Renal cortex interstitium (tissue), 11 donors: ENCODE data around the gene CA9. TPM values are rescaled to one million over a fixed set of nuclear protein-coding genes. Genes with fewer than 3 reads are reported as not detected.

Experiments used
- DNase-seq, 11 donors: peaks; one replicate each; pipeline ENCODE4 v3.0.0-alpha.2; 2013; ENCODE audit warnings: low read depth in 9 of 11, low spot score in 4 of 11; ENCODE audit errors: extremely low read depth in 1 of 11
- polyA plus RNA-seq, 3 donors: library from polyadenylated mRNA; unstranded; fragments of 120-200 nt; gene quantifications; one replicate each; pipeline ENCODE4 v1.2.1, GENCODE V29; 2013; ENCODE audit not compliant: insufficient read length in 3 of 3

Gene CA9
- polyA plus RNA-seq, 3 donors = 0.85 to 1.1 (median 0.93) TPM

DNA sequence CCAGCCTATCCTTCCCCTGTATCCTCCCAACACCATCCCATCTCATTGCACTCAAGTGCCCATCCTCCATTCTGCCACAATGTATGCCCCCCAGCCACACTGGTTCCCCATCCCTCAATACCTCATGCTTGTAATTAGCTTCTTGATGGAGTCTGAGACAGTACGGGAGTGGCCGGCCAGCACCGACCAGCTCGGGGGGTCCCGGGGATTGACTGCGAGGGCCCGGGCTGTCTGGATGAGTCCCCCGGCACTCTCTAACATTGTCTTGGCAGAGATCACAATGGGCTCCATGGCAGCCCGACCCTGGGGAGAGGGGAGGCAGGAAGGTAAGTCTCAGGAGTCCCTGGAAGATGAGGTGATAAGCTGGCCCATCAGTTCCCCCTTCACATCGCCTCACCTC, 33.2 kb downstream of the CA9 start:
- no peak for DNase-seq

DNA sequence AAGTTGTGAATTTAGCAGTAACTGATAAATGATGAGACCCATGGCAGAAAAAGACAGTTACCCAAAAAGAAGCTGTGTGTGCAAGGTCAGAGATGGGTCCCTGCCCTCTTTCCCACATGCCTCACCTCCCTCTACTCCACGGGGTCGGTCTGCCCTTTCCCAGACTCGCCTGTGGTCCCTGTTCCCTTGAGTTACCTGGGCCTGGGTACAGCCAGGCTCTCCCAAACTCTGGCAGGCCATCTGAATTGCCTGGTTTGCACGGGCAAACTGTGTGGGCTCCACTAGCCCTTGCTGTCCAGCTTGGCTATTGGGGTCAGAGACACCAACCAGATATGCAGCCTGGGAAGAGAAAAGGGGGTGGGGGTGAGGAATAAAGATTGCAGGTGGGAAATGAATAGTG, 34.4 kb downstream of the CA9 start:
- no peak for DNase-seq

DNA sequence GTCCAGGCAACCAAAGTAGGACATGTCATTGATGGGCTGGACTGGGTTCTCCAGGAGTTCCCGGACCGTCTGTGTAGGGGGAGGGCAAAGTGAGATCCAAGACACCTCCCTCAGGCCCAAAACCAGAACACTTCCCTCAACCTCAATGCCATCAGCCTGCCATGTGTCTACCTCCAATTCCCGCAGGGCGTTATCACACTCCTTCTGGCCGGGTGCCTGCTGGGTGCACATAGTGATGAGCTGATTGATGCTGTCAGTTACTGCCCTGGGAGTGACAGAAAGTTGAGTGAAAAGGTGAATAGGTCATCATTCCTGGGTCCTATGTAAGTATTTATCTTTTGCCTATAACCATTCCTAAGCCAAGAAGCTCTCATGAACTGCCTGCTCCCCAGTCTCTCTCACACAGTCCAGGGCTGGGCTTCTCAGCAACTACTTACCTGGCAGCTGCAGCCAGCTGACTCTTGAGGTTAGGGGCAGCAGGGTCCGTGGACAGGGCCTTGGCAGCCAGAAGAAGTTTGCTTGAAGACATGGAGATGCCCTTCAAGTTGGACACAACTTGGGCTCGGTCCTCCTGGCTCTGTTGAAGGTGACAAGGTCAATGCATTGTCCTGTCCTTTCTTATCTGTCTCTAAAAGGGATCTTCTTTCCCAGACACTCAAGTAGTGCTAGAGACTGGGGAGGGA, 37.2 kb downstream of the CA9 start:
- DNase-seq = no peak

GRCh38 chr9:35711501-35712428, 38.0 kb downstream of the CA9 start:
- no peak for DNase-seq

- DNase-seq = no peak
Observed at GRCh38 chr9:35712762-35713400, 39.2 kb downstream of the CA9 start.

DNA sequence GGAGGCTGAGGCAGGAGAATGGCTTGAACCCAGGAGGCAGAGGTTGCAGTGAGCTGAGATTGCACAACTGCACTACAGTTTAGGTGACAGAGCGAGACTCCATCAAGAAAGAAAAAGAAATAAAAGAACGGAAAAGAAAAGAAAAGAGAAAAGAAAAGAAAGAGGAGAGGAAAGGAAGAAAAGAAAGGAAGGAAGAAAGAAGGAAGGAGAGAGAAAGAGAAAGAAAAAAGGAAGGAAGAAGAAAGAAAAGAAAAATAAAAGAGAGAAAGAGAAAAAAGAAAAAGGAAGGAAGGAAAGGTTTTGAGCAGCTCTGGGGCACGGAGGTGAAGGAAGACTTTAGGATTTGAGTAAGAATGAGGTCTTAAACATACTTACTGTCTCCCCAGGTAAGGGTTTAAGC, 39.9 kb downstream of the CA9 start:
- DNase-seq = no peak

DNA sequence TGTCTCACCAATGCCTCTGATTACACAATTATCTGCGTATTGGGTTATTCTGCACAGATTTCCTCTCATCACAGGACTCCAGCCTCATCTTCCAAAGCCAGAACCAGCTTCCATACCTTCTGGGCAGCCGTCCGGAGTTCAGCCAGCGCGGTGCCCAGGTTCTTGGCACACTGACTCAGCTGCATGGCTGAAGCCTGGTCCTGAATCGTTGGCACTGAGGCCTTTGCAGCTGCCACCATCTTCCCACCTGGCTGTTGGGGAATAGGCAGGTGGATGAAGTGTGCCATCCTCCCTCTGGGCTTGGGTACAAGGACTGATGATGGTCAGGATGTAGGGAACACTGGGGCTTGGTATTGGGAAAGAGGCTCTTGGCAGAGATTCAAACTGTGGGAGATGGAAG, 40.4 kb downstream of the CA9 start:
- no peak for DNase-seq

- DNase-seq = no peak
Observed at GRCh38 chr9:35714579-35715252, 41.0 kb downstream of the CA9 start.

- no peak for DNase-seq
Observed at GRCh38 chr9:35716230-35716629, 42.5 kb downstream of the CA9 start.

- DNase-seq = no peak
Observed at GRCh38 chr9:35717132-35717870, 43.6 kb downstream of the CA9 start.

GRCh38 chr9:35718721-35719511, 45.2 kb downstream of the CA9 start:
- no peak for DNase-seq

- DNase-seq = no peak
Observed at GRCh38 chr9:35719546-35719945, 45.8 kb downstream of the CA9 start.

- no peak for DNase-seq
Observed at GRCh38 chr9:35723426-35723825, 49.7 kb downstream of the CA9 start.

- no peak for DNase-seq
Observed at GRCh38 chr9:35723908-35724307, 50.2 kb downstream of the CA9 start.

DNA sequence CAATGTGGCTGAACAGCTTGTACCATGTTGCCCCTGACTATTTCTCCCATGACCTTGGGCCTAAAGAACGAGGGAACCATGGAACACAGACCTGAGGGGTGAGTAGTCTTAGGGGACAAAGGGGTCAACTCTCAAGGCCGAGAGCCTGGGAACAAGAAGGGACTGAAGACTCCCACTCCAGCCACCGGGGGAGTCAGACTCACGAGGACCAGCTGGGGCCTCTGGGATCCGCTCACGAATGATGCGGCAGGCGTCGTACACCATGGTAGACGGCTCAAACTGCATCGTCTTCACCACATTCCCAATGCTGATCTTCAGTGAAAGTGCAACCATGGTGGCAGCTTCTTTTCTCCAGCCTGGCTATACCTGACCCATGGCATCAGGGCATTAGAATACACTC, 51.6 kb downstream of the CA9 start:
- DNase-seq = no peak

- DNase-seq = no peak
Observed at GRCh38 chr9:35726931-35727330, 53.2 kb downstream of the CA9 start.

- DNase-seq = no peak
Observed at GRCh38 chr9:35727676-35728040, 53.9 kb downstream of the CA9 start.
